Panc1 (cell line): Measurements from ENCODE around the gene RAP2B. TPM values are rescaled to one million over a fixed set of nuclear protein-coding genes. Genes with fewer than 3 reads are reported as not detected.

ENCODE experiments used
- ATAC-seq: fragments of 200-7000 bp; cut with Tn5 transposase; 2 replicates; pipeline ENCODE4 v1.9.1; 2020; ENCODE audit warnings: mild to moderate bottlenecking, moderate library complexity
- BruUV-seq: library from RNA; stranded (reverse); fragments of 400-500 nt; replicated peaks from 2 replicates; lab custom pipeline; 2021; lab: Mats Ljungman, UMichigan
- CTCF ChIA-PET: fragments of 300-600 bp; sonication (Branson Sonifier 250); formaldehyde crosslinking; loops from one replicate; lab custom pipeline; 2022; ENCODE audit warnings: antibody characterized with exemption; lab: Charles Lee
- POLR2A ChIA-PET: fragments of 300-600 bp; sonication (Branson Sonifier 250); formaldehyde crosslinking; loops from one replicate; lab custom pipeline; 2022; ENCODE audit warnings: antibody characterized with exemption; lab: Charles Lee
- DNase-seq: peaks from one replicate; pipeline ENCODE4 v3.0.0-alpha.2; 2010; ENCODE audit warnings: low read depth, low spot score
- H3K27ac ChIP-seq: 2 replicates; pipeline ENCODE4 v1.5.1; 2011; ENCODE audit warnings: mild to moderate bottlenecking, low read length, inconsistent platforms
- H3K27me3 ChIP-seq: fragments of 200-500 bp; sonication (Bioruptor generic); 2 replicates; pipeline ENCODE4 v1.6.0; 2014; ENCODE audit warnings: low read length, inconsistent platforms; ENCODE audit not compliant: control insufficient read depth, insufficient read depth
- H3K36me3 ChIP-seq: fragments of 200-500 bp; sonication (Bioruptor generic); 2 replicates; pipeline ENCODE4 v1.5.1; 2014; ENCODE audit warnings: inconsistent platforms, mild to moderate bottlenecking, low read length, moderate library complexity; ENCODE audit not compliant: control insufficient read depth, insufficient read depth
- H3K4me1 ChIP-seq: 2 replicates; pipeline ENCODE4 v1.5.1; 2011; ENCODE audit warnings: inconsistent platforms, mild to moderate bottlenecking, low read length, moderate library complexity; ENCODE audit not compliant: control insufficient read depth, insufficient read depth
- H3K4me3 ChIP-seq, 2 experiments: 2 replicates each; pipeline ENCODE4 v1.5.1; 2011 to 2012; ENCODE audit warnings: low read depth in 2 of 2, low read length in 2 of 2, mild to moderate bottlenecking in 2 of 2, inconsistent platforms in 1 of 2, moderate library complexity in 1 of 2
- H3K9me3 ChIP-seq: fragments of 200-500 bp; sonication (Bioruptor generic); 2 replicates; pipeline ENCODE4 v1.5.1; 2014; ENCODE audit warnings: low read depth, mild to moderate bottlenecking, inconsistent platforms, low read length, moderate library complexity; ENCODE audit not compliant: control insufficient read depth, insufficient read depth
- CTCF ChIP-seq: fragments of 450-650 bp; IDR thresholded peaks from 2 replicates; pipeline ENCODE4 v1.5.1; 2017; ENCODE audit warnings: mild to moderate bottlenecking
- POLR2AphosphoS5 ChIP-seq: IDR thresholded peaks from 2 replicates; pipeline ENCODE4 v1.6.1; 2012; ENCODE audit warnings: mild to moderate bottlenecking, low read depth, low read length, moderate library complexity
- REST ChIP-seq, 2 experiments: IDR thresholded peaks; 2 replicates each; pipeline ENCODE4 v1.6.1; 2011 to 2012; ENCODE audit warnings: low read depth in 2 of 2, control low read depth in 1 of 2, low read length in 1 of 2, mild to moderate bottlenecking in 1 of 2, moderate library complexity in 1 of 2; ENCODE audit not compliant: insufficient read depth in 1 of 2
- SIN3A ChIP-seq: IDR thresholded peaks from 2 replicates; pipeline ENCODE4 v1.6.1; 2012; ENCODE audit warnings: low read depth, mild to moderate bottlenecking, low read length, moderate library complexity, borderline replicate concordance; ENCODE audit not compliant: insufficient read depth
- TCF7L2 ChIP-seq: IDR thresholded peaks from 2 replicates; pipeline ENCODE4 v1.6.1; 2011; ENCODE audit warnings: mild to moderate bottlenecking, low read depth, low read length, inconsistent platforms
- in situ Hi-C: cut with HindIII; loops from 2 replicates; pipeline ENCODE4 v1.10.0; 2016; ENCODE audit warnings: low sequenced_read_pairs, low pct_unique_long_range_greater_than_20kb
- intact Hi-C: fragments of 100-400 bp; cut with micrococcal nuclease; formaldehyde crosslinking; loops from one replicate; pipeline ENCODE4 v1.10.0; 2022; ENCODE audit not compliant: unreplicated experiment
- total RNA-seq: library from RNA; stranded (reverse); gene quantifications from one replicate; pipeline ENCODE4 v1.2.1, GENCODE V29; 2021; ENCODE audit not compliant: unreplicated experiment

The RAP2B gene
- total RNA-seq, 1 experiment from 2014 or later, result 14.7 TPM

- Histone ChIP-seq H3K4me1 (no peaks in the 10 kb centered on the region), H3K9me3 (no peaks in the 10 kb centered on the region), H3K4me3 (no peak overlapping the region), H3K27me3 (no peaks in the 10 kb centered on the region), H3K36me3 (no peaks in the 10 kb centered on the region), H3K27ac (no peak overlapping the region)
- no peak for DNase-seq
- ChIA-PET CTCF (no interaction called here), POLR2A (no interaction called here)
- intact Hi-C loops (no loop called here), in situ Hi-C loops (no loop called here)
- no peak for TF ChIP-seq SIN3A
- no peak for TF ChIP-seq TCF7L2
- no peak for TF ChIP-seq CTCF
- no peak for TF ChIP-seq REST (IDR thresholded peaks at IDR 0.05; ENCODE audit: insufficient read depth in 1 of 2, low read depth in 2 of 2, low read length in 1 of 2)
- TF ChIP-seq POLR2AphosphoS5, result no peak
- BruUV-seq, result no TSS peak
- ATAC-seq, result no peak
Measured at GRCh38 chr3:153219146-153219545, 57.1 kb downstream of the RAP2B start.
